Measurements from ENCODE around the gene NMRAL1.
A peak's percentile ranks its signal among the peaks of the same experiment; 100 is the strongest.

NMRAL1 gene

DNA sequence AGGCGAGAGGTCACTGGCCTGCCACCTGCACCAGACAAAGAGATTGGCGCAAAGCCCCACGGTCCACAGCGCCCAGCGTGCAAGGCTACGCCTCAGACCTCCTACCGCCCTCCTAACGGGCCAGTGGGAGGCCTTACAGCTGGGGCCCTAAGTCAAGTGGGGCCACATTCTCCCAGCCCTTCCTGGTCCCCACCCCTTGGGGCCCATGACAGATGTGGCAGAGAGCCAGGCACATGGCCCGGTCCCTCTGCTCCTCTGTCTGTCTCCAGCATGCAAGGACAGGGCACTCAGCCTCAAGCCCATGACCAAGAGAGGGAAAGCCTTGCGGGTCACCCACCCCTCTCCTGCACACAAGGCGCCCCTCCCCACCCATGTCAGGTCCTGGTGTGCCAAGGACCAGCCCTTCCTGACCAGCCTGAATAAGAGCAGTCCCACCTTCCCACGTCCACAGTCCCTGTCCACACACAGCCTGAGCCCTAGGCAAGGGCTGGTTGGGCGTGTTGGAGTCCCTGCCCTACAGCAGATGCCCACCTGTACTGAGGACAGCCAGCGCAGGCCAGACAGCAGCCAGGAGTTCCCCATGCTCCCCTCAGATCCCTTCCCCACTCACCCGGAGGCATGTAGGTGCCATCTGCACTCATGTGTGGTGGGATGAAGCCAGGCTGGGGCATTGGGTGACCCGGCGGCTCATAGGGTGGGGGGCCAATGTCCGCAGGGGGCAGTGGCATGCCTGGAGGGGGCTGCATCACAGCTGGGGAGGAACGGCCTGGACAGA is 38.8 kb upstream of the NMRAL1 start:
- peaks cover 19 to 30% of the 10 kb centered on the region in 2 donors for H3K36me3 ChIP-seq (ENCODE audit: control insufficient read depth in 2 of 2, insufficient read depth in 2 of 2, low read length in 2 of 2)
- no peak overlapping the region for H3K4me3 ChIP-seq (ENCODE audit: low read length in 2 of 2)
- peaks cover 33% of the 10 kb centered on the region for H3K4me1 ChIP-seq (ENCODE audit: control insufficient read depth, insufficient read depth, low read length)
- no peaks in the 10 kb centered on the region for H3K27me3 ChIP-seq (ENCODE audit: control insufficient read depth in 1 of 2, insufficient read depth in 2 of 2, low read length in 2 of 2)
- no peak overlapping the region for H3K9ac ChIP-seq (ENCODE audit: low read length in 2 of 2)
- peak overlapping the region; percentile 41 for H3K27ac ChIP-seq (ENCODE audit: low read length)
- no peaks in the 10 kb centered on the region for H3K9me3 ChIP-seq (ENCODE audit: control insufficient read depth in 2 of 2, low read length in 2 of 2)

DNA sequence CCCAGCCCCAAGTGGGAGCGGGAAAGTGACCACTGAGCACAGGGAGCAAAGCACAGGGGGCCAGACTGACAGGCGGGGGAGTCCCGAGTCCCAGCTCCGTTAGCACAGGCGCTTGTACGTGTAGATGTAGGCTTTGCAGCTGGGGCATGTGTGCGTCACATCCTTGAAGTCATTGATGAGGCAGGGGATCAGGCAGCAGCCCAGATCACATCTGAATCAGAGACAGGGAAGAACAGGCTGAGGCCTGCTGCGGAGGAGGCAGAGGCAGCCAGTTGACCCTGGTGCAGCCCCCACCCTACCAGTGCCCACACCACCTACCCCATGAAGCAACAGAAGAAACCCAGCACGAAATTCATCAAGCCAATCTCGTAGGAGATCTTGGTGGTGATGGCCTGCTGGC is 38.0 kb upstream of the NMRAL1 start:
- no peak overlapping the region for H3K27ac ChIP-seq (ENCODE audit: low read length)

DNA sequence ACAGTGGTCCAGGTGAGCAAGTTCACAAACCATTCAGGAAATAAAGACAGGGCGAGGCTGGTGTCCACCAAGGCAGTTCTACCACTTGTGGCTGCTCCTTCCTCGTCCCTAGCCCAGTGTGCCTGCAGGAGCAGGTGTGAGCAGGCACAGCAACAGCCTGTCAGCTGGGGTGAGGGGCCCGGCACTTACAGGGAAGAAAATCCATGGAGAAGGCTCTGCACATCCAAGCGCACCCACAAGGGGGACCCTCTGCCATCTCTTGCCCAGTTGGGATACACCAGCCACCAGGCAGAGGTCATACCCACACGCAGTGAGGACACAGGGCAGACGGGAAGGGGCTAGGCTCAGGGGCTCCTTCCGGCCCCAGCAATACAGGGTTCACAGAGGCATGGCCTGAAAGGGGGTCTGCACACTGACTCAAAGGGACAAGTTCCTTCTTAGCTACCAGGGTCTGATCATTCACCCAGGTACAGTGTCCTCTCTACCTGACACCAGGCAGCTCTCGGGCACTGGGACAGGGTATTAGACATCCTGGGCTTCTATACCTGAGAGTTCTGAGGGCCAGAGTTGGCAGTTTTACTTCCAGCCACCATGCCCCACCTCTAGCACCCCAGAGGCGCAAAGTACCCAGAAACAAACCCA is 37.1 kb upstream of the NMRAL1 start:
- peak overlapping the region in 1 of 2 donors; percentile 51 for H3K9ac ChIP-seq (ENCODE audit: low read length in 2 of 2)
- H3K27ac ChIP-seq (ENCODE audit: low read length): peak overlapping the region; percentile 83
- no peaks in the 10 kb centered on the region for H3K9me3 ChIP-seq (ENCODE audit: control insufficient read depth in 2 of 2, low read length in 2 of 2)
- peaks cover 29 to 40% of the 10 kb centered on the region in 2 donors for H3K36me3 ChIP-seq (ENCODE audit: control insufficient read depth in 2 of 2, insufficient read depth in 2 of 2, low read length in 2 of 2)
- H3K4me3 ChIP-seq (ENCODE audit: low read length in 2 of 2): no peak overlapping the region
- H3K4me1 ChIP-seq (ENCODE audit: control insufficient read depth, insufficient read depth, low read length): peaks cover 36% of the 10 kb centered on the region
- H3K27me3 ChIP-seq (ENCODE audit: control insufficient read depth in 1 of 2, insufficient read depth in 2 of 2, low read length in 2 of 2): no peaks in the 10 kb centered on the region

More for the DNA sequence above, 38.0 kb upstream of the NMRAL1 start:
- no peaks in the 10 kb centered on the region for H3K9me3 ChIP-seq (ENCODE audit: control insufficient read depth in 2 of 2, low read length in 2 of 2)
- no peaks in the 10 kb centered on the region for H3K27me3 ChIP-seq (ENCODE audit: control insufficient read depth in 1 of 2, insufficient read depth in 2 of 2, low read length in 2 of 2)
- H3K4me3 ChIP-seq (ENCODE audit: low read length in 2 of 2): no peak overlapping the region
- H3K4me1 ChIP-seq (ENCODE audit: control insufficient read depth, insufficient read depth, low read length): peaks cover 33% of the 10 kb centered on the region
- H3K9ac ChIP-seq (ENCODE audit: low read length in 2 of 2): no peak overlapping the region
- peaks cover 27 to 38% of the 10 kb centered on the region in 2 donors for H3K36me3 ChIP-seq (ENCODE audit: control insufficient read depth in 2 of 2, insufficient read depth in 2 of 2, low read length in 2 of 2)

DNA sequence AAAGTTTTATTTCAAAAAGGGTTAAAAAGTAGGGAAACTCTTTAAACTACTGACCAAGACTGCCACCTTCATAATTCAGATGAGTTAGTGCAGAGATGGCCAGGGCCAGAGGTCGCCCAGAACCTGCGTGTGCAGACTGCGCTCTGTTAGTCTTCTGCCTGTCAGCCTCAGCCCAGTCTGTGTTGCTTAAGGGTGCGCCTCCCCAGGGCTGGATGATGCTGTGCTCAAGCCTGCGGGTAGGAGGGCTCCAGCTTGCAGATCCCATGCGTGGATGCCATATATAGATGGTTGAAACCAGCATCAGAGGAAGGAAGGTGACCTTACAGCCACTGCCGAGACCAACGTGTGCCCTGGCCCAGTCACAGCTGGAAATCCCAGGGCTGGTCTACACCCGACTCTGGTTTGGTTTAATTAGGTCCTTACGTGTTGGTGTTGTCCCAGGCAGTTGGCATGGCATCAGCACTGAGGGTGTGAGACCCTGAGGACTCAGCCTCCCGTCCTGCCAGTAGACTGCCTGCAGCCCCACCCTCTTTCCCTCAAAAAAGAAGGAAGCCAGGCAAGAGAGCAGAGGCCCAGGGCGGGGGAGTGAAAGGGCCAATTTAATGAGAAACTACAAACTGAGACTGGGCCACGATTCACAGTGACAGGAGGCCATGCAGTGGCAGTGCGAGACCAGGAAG is 36.5 kb upstream of the NMRAL1 start:
- Histone ChIP-seq H3K27me3 (ENCODE audit: control insufficient read depth in 1 of 2, insufficient read depth in 2 of 2, low read length in 2 of 2) (no peaks in the 10 kb centered on the region), H3K36me3 (ENCODE audit: control insufficient read depth in 2 of 2, insufficient read depth in 2 of 2, low read length in 2 of 2) (peaks cover 29 to 42% of the 10 kb centered on the region in 2 donors), H3K9ac (ENCODE audit: low read length in 2 of 2) (peak overlapping the region in 1 of 2 donors; percentile 51), H3K4me1 (ENCODE audit: control insufficient read depth, insufficient read depth, low read length) (peaks cover 39% of the 10 kb centered on the region), H3K27ac (ENCODE audit: low read length) (peak overlapping the region; percentile 83), H3K4me3 (ENCODE audit: low read length in 2 of 2) (no peak overlapping the region), H3K9me3 (ENCODE audit: control insufficient read depth in 2 of 2, low read length in 2 of 2) (no peaks in the 10 kb centered on the region)

DNA sequence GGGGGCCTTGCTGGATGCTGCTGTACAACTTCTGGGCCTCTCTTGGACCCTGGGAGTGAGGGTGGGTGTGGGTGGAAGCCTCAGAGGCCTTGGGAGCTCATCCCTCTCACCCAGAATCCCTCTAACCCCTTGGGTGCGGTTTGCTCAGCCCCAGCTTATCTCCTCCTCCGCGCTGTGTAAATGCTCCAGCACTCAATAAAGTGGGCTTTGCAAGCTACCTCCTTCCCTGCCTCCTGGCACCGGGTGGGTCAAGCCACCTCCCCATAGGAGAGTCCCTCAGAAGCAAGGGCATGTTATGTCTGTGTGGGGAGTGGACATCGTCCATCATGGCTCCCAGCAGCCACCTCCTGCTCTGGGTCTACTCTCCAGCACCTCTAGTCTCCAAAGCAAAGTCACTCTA is 35.7 kb upstream of the NMRAL1 start:
- Histone ChIP-seq H3K4me3 (ENCODE audit: low read length in 2 of 2) (no peak overlapping the region), H3K36me3 (ENCODE audit: control insufficient read depth in 2 of 2, insufficient read depth in 2 of 2, low read length in 2 of 2) (peaks cover 29 to 45% of the 10 kb centered on the region in 2 donors), H3K27ac (ENCODE audit: low read length) (no peak overlapping the region), H3K9ac (ENCODE audit: low read length in 2 of 2) (no peak overlapping the region), H3K4me1 (ENCODE audit: control insufficient read depth, insufficient read depth, low read length) (peaks cover 35% of the 10 kb centered on the region), H3K9me3 (ENCODE audit: control insufficient read depth in 2 of 2, low read length in 2 of 2) (no peaks in the 10 kb centered on the region), H3K27me3 (ENCODE audit: control insufficient read depth in 1 of 2, insufficient read depth in 2 of 2, low read length in 2 of 2) (no peaks in the 10 kb centered on the region)

DNA sequence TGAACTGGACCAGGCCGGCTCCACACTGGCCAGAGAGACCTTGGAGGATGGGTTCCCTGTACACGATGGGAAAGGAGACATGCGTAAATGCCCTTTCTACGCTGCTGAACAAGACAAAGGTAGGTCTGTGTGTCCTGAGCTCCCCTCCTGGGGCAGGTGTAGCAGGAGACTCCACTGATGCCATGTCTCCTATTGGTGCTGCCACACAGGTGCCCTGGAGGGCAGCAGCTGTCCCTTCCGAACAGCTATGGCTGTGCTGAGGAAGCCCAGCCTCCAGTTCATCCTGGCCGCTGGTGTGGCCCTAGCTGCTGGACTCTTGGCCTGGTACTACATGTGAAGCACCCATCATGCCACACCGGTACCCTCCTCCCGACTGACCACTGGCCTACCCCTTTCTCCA is 35.0 kb upstream of the NMRAL1 start:
- H3K27me3 ChIP-seq (ENCODE audit: control insufficient read depth in 1 of 2, insufficient read depth in 2 of 2, low read length in 2 of 2): no peaks in the 10 kb centered on the region
- peaks cover 31% of the 10 kb centered on the region for H3K4me1 ChIP-seq (ENCODE audit: control insufficient read depth, insufficient read depth, low read length)
- no peaks in the 10 kb centered on the region for H3K9me3 ChIP-seq (ENCODE audit: control insufficient read depth in 2 of 2, low read length in 2 of 2)
- H3K27ac ChIP-seq (ENCODE audit: low read length): no peak overlapping the region
- H3K36me3 ChIP-seq (ENCODE audit: control insufficient read depth in 2 of 2, insufficient read depth in 2 of 2, low read length in 2 of 2): peaks cover 29 to 45% of the 10 kb centered on the region in 2 donors
- H3K9ac ChIP-seq (ENCODE audit: low read length in 2 of 2): no peak overlapping the region
- no peak overlapping the region for H3K4me3 ChIP-seq (ENCODE audit: low read length in 2 of 2)

DNA sequence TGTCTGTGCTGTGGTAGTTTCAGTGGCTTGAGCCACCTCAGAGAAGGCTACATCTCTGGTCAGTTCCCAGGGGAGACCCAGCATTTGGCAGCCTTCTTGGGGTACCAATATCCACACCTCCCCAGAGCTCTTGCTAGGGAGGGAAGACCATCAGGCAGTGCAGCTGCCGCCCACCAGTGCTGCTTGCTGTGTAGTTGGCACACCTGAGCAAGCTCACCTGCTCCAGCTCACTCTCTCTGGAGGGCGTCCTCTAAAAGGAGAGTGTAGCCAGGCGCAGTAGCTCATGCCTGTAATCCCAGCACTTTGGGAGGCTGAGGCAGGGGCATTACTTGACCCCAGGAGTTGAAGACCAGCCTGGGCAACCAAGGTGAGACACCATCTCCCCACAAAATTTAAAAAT is 34.4 kb upstream of the NMRAL1 start:
- H3K27ac ChIP-seq (ENCODE audit: low read length): no peak overlapping the region
- no peaks in the 10 kb centered on the region for H3K27me3 ChIP-seq (ENCODE audit: control insufficient read depth in 1 of 2, insufficient read depth in 2 of 2, low read length in 2 of 2)
- peaks cover 26% of the 10 kb centered on the region for H3K4me1 ChIP-seq (ENCODE audit: control insufficient read depth, insufficient read depth, low read length)
- H3K9ac ChIP-seq (ENCODE audit: low read length in 2 of 2): no peak overlapping the region
- H3K9me3 ChIP-seq (ENCODE audit: control insufficient read depth in 2 of 2, low read length in 2 of 2): no peaks in the 10 kb centered on the region
- H3K4me3 ChIP-seq (ENCODE audit: low read length in 2 of 2): no peak overlapping the region
- peaks cover 29 to 45% of the 10 kb centered on the region in 2 donors for H3K36me3 ChIP-seq (ENCODE audit: control insufficient read depth in 2 of 2, insufficient read depth in 2 of 2, low read length in 2 of 2)

DNA sequence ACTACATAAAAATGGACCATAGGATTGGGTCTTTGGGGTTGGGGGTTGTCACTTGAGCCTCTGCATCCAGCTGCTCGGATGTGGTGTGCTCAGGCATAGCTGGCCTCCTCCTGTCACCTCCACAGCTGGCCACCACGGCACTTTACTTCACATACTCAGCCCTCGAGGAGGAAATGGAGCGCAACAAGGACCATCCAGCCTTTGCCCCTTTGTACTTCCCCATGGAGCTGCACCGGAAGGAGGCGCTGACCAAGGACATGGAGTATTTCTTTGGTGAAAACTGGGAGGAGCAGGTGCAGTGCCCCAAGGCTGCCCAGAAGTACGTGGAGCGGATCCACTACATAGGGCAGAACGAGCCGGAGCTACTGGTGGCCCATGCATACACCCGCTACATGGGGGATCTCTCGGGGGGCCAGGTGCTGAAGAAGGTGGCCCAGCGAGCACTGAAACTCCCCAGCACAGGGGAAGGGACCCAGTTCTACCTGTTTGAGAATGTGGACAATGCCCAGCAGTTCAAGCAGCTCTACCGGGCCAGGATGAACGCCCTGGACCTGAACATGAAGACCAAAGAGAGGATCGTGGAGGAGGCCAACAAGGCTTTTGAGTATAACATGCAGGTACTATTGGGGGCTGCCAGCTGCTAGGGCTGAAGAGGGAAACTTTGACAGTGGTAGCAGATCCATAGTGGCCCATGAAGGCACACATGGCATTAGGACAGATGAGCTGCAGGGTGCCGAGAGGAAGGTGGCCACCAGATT is 33.3 kb upstream of the NMRAL1 start:
- no peaks in the 10 kb centered on the region for H3K27me3 ChIP-seq (ENCODE audit: control insufficient read depth in 1 of 2, insufficient read depth in 2 of 2, low read length in 2 of 2)
- H3K36me3 ChIP-seq (ENCODE audit: control insufficient read depth in 2 of 2, insufficient read depth in 2 of 2, low read length in 2 of 2): peaks cover 25 to 45% of the 10 kb centered on the region in 2 donors
- H3K9me3 ChIP-seq (ENCODE audit: control insufficient read depth in 2 of 2, low read length in 2 of 2): no peaks in the 10 kb centered on the region
- peaks cover 21% of the 10 kb centered on the region for H3K4me1 ChIP-seq (ENCODE audit: control insufficient read depth, insufficient read depth, low read length)
- H3K4me3 ChIP-seq (ENCODE audit: low read length in 2 of 2): no peak overlapping the region
- H3K27ac ChIP-seq (ENCODE audit: low read length): no peak overlapping the region
- no peak overlapping the region for H3K9ac ChIP-seq (ENCODE audit: low read length in 2 of 2)

DNA sequence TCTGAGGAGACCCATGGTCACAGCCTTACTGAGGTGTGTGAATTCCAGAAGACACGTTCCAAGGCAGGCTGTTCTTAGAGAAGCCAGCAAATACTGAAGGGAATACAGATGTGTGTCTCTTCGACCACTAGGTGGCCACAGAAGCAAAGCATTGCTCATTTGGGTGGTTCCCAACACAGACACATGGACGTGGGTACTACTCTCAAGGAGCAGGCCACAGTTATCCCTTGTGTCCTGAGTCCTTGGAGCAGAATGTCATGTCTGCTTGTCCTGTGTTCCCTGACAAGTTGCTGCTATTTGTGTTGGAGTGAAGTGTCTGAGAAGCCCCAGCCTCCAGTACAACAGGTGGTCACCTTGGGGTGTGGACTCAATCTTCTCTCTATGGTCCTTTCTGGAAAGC is 32.0 kb upstream of the NMRAL1 start:
- Histone ChIP-seq H3K9me3 (ENCODE audit: control insufficient read depth in 2 of 2, low read length in 2 of 2) (no peaks in the 10 kb centered on the region), H3K27me3 (ENCODE audit: control insufficient read depth in 1 of 2, insufficient read depth in 2 of 2, low read length in 2 of 2) (no peaks in the 10 kb centered on the region), H3K4me3 (ENCODE audit: low read length in 2 of 2) (no peak overlapping the region), H3K4me1 (ENCODE audit: control insufficient read depth, insufficient read depth, low read length) (peaks cover 18% of the 10 kb centered on the region), H3K36me3 (ENCODE audit: control insufficient read depth in 2 of 2, insufficient read depth in 2 of 2, low read length in 2 of 2) (peaks cover 15 to 38% of the 10 kb centered on the region in 2 donors), H3K9ac (ENCODE audit: low read length in 2 of 2) (peak overlapping the region; percentile 16 to 36), H3K27ac (ENCODE audit: low read length) (peak overlapping the region; percentile 49)

DNA sequence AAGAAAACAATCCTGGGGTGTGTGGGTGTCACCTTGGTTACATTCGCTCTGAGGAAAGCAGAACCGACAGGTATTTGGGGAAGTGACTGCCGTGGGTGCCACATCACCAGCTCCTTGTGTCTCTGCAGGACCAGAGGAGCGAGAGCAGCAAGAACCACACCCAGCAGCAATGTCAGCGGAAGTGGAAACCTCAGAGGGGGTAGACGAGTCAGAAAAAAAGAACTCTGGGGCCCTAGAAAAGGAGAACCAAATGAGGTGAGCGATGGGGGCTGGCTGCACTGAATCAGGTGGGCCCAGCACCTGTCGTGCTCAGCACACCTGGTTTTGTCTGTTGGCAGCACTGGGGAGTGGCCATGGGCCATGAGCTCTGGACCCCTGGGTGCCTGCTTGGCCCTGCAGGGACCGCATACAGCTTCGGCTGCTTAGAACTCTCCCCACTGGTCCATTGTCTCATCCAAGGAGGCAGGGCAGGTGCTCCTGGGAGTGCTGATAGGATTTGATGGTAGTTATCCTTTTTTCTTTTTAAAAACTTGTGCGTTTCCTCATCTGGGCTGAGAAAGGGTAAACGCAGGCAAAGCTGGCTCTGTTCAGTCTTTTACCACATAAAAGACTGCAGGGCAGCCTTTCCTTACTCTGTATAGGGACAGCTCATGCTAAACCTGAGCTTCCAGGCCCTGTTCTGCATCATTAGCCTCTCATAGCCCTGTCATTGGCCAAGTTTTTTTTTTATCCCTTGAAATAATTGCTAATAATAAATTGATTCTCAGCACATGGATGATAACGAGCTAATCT is 31.1 kb upstream of the NMRAL1 start:
- Histone ChIP-seq H3K36me3 (ENCODE audit: control insufficient read depth in 2 of 2, insufficient read depth in 2 of 2, low read length in 2 of 2) (peaks cover 11 to 32% of the 10 kb centered on the region in 2 donors), H3K4me3 (ENCODE audit: low read length in 2 of 2) (no peak overlapping the region), H3K9me3 (ENCODE audit: control insufficient read depth in 2 of 2, low read length in 2 of 2) (no peaks in the 10 kb centered on the region), H3K27ac (ENCODE audit: low read length) (no peak overlapping the region), H3K9ac (ENCODE audit: low read length in 2 of 2) (no peak overlapping the region), H3K4me1 (ENCODE audit: control insufficient read depth, insufficient read depth, low read length) (peaks cover 13% of the 10 kb centered on the region), H3K27me3 (ENCODE audit: control insufficient read depth in 1 of 2, insufficient read depth in 2 of 2, low read length in 2 of 2) (no peaks in the 10 kb centered on the region)
